ENCODE results near the gene TEKT1. TPM values are rescaled to one million over a fixed set of nuclear protein-coding genes. Genes with fewer than 3 reads are reported as not detected.
"Not testable (repeated sequence)": the region's sequence is repeated elsewhere in the genome, so short reads cannot be mapped to it uniquely, and the experiment has no call there.

TEKT1 gene
- total RNA-seq, 1 donor: not detected

- Histone ChIP-seq H3K4me3 (ENCODE audit: low read length) (no peak overlapping the region), H3K9me3 (ENCODE audit: low read depth, low read length) (no peaks in the 10 kb centered on the region), H3K4me1 (ENCODE audit: insufficient read depth, low read length) (no peaks in the 10 kb centered on the region), H3K27me3 (ENCODE audit: insufficient read depth, low read length) (no peaks in the 10 kb centered on the region)
Observed at GRCh38 chr17:6796017-6796886, 35.3 kb downstream of the TEKT1 start.

- no peak overlapping the region for H3K4me3 ChIP-seq (ENCODE audit: low read length)
- H3K27me3 ChIP-seq (ENCODE audit: insufficient read depth, low read length): no peaks in the 10 kb centered on the region
- H3K4me1 ChIP-seq (ENCODE audit: insufficient read depth, low read length): no peaks in the 10 kb centered on the region
- H3K9me3 ChIP-seq (ENCODE audit: low read depth, low read length): no peaks in the 10 kb centered on the region
Observed at GRCh38 chr17:6793748-6794493, 37.6 kb downstream of the TEKT1 start.

- H3K4me1 ChIP-seq (ENCODE audit: insufficient read depth, low read length): no peaks in the 10 kb centered on the region
Observed at GRCh38 chr17:6789146-6789545, 42.4 kb downstream of the TEKT1 start.

GRCh38 chr17:6787081-6787693 is 44.3 kb downstream of the TEKT1 start:
- Histone ChIP-seq H3K4me1 (ENCODE audit: insufficient read depth, low read length) (no peaks in the 10 kb centered on the region), H3K27me3 (ENCODE audit: insufficient read depth, low read length) (peaks cover 25% of the 10 kb centered on the region), H3K9me3 (ENCODE audit: low read depth, low read length) (peaks cover 14% of the 10 kb centered on the region), H3K4me3 (ENCODE audit: low read length) (no peak overlapping the region)

More at GRCh38 chr17:6789146-6789545, 42.4 kb downstream of the TEKT1 start:
- Histone ChIP-seq H3K4me3 (ENCODE audit: low read length) (no peak overlapping the region), H3K9me3 (ENCODE audit: low read depth, low read length) (peaks cover 3% of the 10 kb centered on the region), H3K27me3 (ENCODE audit: insufficient read depth, low read length) (peaks cover 6% of the 10 kb centered on the region)

- Histone ChIP-seq H3K27me3 (ENCODE audit: insufficient read depth, low read length) (peaks cover 25% of the 10 kb centered on the region), H3K9me3 (ENCODE audit: low read depth, low read length) (peaks cover 14% of the 10 kb centered on the region), H3K4me1 (ENCODE audit: insufficient read depth, low read length) (no peaks in the 10 kb centered on the region), H3K4me3 (ENCODE audit: low read length) (no peak overlapping the region)
Observed at GRCh38 chr17:6786618-6787017, 44.9 kb downstream of the TEKT1 start.

- H3K4me3 ChIP-seq (ENCODE audit: low read length): no peak overlapping the region
Observed at GRCh38 chr17:6782244-6782643, 49.3 kb downstream of the TEKT1 start.

GRCh38 chr17:6780886-6781285 is 50.6 kb downstream of the TEKT1 start:
- Histone ChIP-seq H3K9me3 (ENCODE audit: low read depth, low read length) (peaks cover 14% of the 10 kb centered on the region), H3K27me3 (ENCODE audit: insufficient read depth, low read length) (peaks cover 34% of the 10 kb centered on the region), H3K4me3 (ENCODE audit: low read length) (no peak overlapping the region), H3K4me1 (ENCODE audit: insufficient read depth, low read length) (no peaks in the 10 kb centered on the region)

More at GRCh38 chr17:6782244-6782643, 49.3 kb downstream of the TEKT1 start:
- Histone ChIP-seq H3K4me1 (ENCODE audit: insufficient read depth, low read length) (no peaks in the 10 kb centered on the region), H3K9me3 (ENCODE audit: low read depth, low read length) (peaks cover 14% of the 10 kb centered on the region), H3K27me3 (ENCODE audit: insufficient read depth, low read length) (peaks cover 28% of the 10 kb centered on the region)

GRCh38 chr17:6780001-6780400 is 51.5 kb downstream of the TEKT1 start:
- no peak overlapping the region for H3K4me3 ChIP-seq (ENCODE audit: low read length)
- peaks cover 14% of the 10 kb centered on the region for H3K9me3 ChIP-seq (ENCODE audit: low read depth, low read length)
- no peaks in the 10 kb centered on the region for H3K4me1 ChIP-seq (ENCODE audit: insufficient read depth, low read length)
- peaks cover 36% of the 10 kb centered on the region for H3K27me3 ChIP-seq (ENCODE audit: insufficient read depth, low read length)

GRCh38 chr17:6779411-6779810 is 52.1 kb downstream of the TEKT1 start:
- Histone ChIP-seq H3K4me3 (ENCODE audit: low read length) (no peak overlapping the region), H3K4me1 (ENCODE audit: insufficient read depth, low read length) (no peaks in the 10 kb centered on the region), H3K9me3 (ENCODE audit: low read depth, low read length) (peaks cover 16% of the 10 kb centered on the region), H3K27me3 (ENCODE audit: insufficient read depth, low read length) (peaks cover 40% of the 10 kb centered on the region)

GRCh38 chr17:6775871-6776405 is 55.6 kb downstream of the TEKT1 start, which contains the start of gene FBXO39:
TSS of gene FBXO39 (plus strand) at chr17:6776215. CDS start at chr17:6779869, 3,654 bp downstream.
- no peak within 1 kb of the TSS for H3K4me3 ChIP-seq (ENCODE audit: low read length)
- H3K9me3 ChIP-seq (ENCODE audit: low read depth, low read length): peaks cover 33% of the 10 kb centered on the region
- no peaks in the 10 kb centered on the region for H3K4me1 ChIP-seq (ENCODE audit: insufficient read depth, low read length)
- H3K27me3 ChIP-seq (ENCODE audit: insufficient read depth, low read length): peaks cover 20% of the 10 kb centered on the region

- peaks cover 35% of the 10 kb centered on the region for H3K9me3 ChIP-seq (ENCODE audit: low read depth, low read length)
- not testable (repeated sequence) for H3K4me1 ChIP-seq (ENCODE audit: insufficient read depth, low read length); H3K4me3 ChIP-seq (ENCODE audit: low read length)
- H3K27me3 ChIP-seq (ENCODE audit: insufficient read depth, low read length): peaks cover 20% of the 10 kb centered on the region
Observed at GRCh38 chr17:6774906-6775305, 56.6 kb downstream of the TEKT1 start.

- Histone ChIP-seq H3K27me3 (ENCODE audit: insufficient read depth, low read length) (peaks cover 20% of the 10 kb centered on the region), H3K9me3 (ENCODE audit: low read depth, low read length) (peaks cover 54% of the 10 kb centered on the region), H3K4me1 (ENCODE audit: insufficient read depth, low read length) (no peaks in the 10 kb centered on the region), H3K4me3 (ENCODE audit: low read length) (no peak overlapping the region)
Observed at GRCh38 chr17:6772016-6772415, 59.5 kb downstream of the TEKT1 start.

- H3K4me1 ChIP-seq (ENCODE audit: insufficient read depth, low read length): no peaks in the 10 kb centered on the region
- H3K4me3 ChIP-seq (ENCODE audit: low read length): no peak overlapping the region
- peaks cover 47% of the 10 kb centered on the region for H3K9me3 ChIP-seq (ENCODE audit: low read depth, low read length)
- H3K27me3 ChIP-seq (ENCODE audit: insufficient read depth, low read length): no peaks in the 10 kb centered on the region
Observed at GRCh38 chr17:6768447-6768846, 63.1 kb downstream of the TEKT1 start.

GRCh38 chr17:6761779-6762178 is 69.8 kb downstream of the TEKT1 start:
- Histone ChIP-seq H3K4me1 (ENCODE audit: insufficient read depth, low read length) (peaks cover 19% of the 10 kb centered on the region), H3K9me3 (ENCODE audit: low read depth, low read length) (peaks cover 4% of the 10 kb centered on the region), H3K4me3 (ENCODE audit: low read length) (no peak overlapping the region), H3K27me3 (ENCODE audit: insufficient read depth, low read length) (no peaks in the 10 kb centered on the region)

GRCh38 chr17:6757747-6758146 is 73.8 kb downstream of the TEKT1 start:
- no peaks in the 10 kb centered on the region for H3K27me3 ChIP-seq (ENCODE audit: insufficient read depth, low read length)
- H3K4me3 ChIP-seq (ENCODE audit: low read length): no peak overlapping the region
- no peaks in the 10 kb centered on the region for H3K9me3 ChIP-seq (ENCODE audit: low read depth, low read length)
- peaks cover 50% of the 10 kb centered on the region for H3K4me1 ChIP-seq (ENCODE audit: insufficient read depth, low read length)
